Natural killer cell (primary cell): Measurements from ENCODE around the gene FBXL7. TPM values are rescaled to one million over a fixed set of nuclear protein-coding genes. Genes with fewer than 3 reads are reported as not detected.

ENCODE experiments used
- ATAC-seq, 3 donors: fragments of 150-1000 bp in 2 of 3; fragments of 200-7000 bp in 1 of 3; cut with Tn5 transposase; 1 replicate in 1 of 3; 2 replicates in 2 of 3; pipeline ENCODE4 v1.10.0; 2021; ENCODE audit warnings: mild to moderate bottlenecking in 2 of 3, moderate library complexity in 2 of 3
- DNase-seq, 2 donors: peaks; one replicate each; pipeline versions ENCODE4 v3.0.0 to v3.0.0-alpha.2; 2013 to 2021; ENCODE audit warnings: mixed read lengths in 1 of 2
- H3K27ac ChIP-seq: one replicate; pipeline ENCODE4 v1.5.1; 2013; ENCODE audit warnings: mild to moderate bottlenecking, low read length
- H3K27me3 ChIP-seq: one replicate; pipeline ENCODE4 v1.6.1; 2013; ENCODE audit warnings: low read length; ENCODE audit not compliant: control insufficient read depth, insufficient read depth
- H3K36me3 ChIP-seq: one replicate; pipeline ENCODE4 v1.6.1; 2013; ENCODE audit warnings: low read length; ENCODE audit not compliant: control insufficient read depth, insufficient read depth
- H3K4me1 ChIP-seq: one replicate; pipeline ENCODE4 v1.6.1; 2013; ENCODE audit warnings: low read length; ENCODE audit not compliant: control insufficient read depth, insufficient read depth
- H3K4me3 ChIP-seq: one replicate; pipeline ENCODE4 v1.5.1; 2013; ENCODE audit warnings: low read length
- H3K9me3 ChIP-seq: one replicate; pipeline ENCODE4 v1.6.1; 2013; ENCODE audit warnings: low read length; ENCODE audit not compliant: control insufficient read depth, insufficient read depth
- H3K27ac Mint-ChIP-seq, 2 donors: one replicate each; pipeline ENCODE4 v1.8.0; 2022; ENCODE audit warnings: mild to moderate bottlenecking in 2 of 2, mixed read lengths in 2 of 2, moderate library complexity in 1 of 2
- H3K27me3 Mint-ChIP-seq, 2 donors: one replicate each; pipeline ENCODE4 v1.8.0; 2022; ENCODE audit warnings: low read depth in 2 of 2, mixed read lengths in 2 of 2
- H3K36me3 Mint-ChIP-seq: one replicate; pipeline ENCODE4 v1.8.0; 2022; ENCODE audit warnings: mixed read lengths
- H3K4me1 Mint-ChIP-seq, 2 donors: one replicate each; pipeline ENCODE4 v1.8.0; 2022; ENCODE audit warnings: mixed read lengths in 2 of 2
- H3K4me3 Mint-ChIP-seq: one replicate; pipeline ENCODE4 v1.8.0; 2022; ENCODE audit warnings: mild to moderate bottlenecking, moderate library complexity, mixed read lengths
- H3K9me3 Mint-ChIP-seq, 2 donors: one replicate each; pipeline ENCODE4 v1.8.0; 2022; ENCODE audit warnings: mixed read lengths in 2 of 2
- WGBS: methylation state at CpG from one replicate; pipeline ENCODE4 v1.1.7; 2013; ENCODE audit warnings: missing lambda C conversion rate; ENCODE audit not compliant: insufficient coverage; 5-methylcytosine and 5-hydroxymethylcytosine counted together
- intact Hi-C: fragments of 100-400 bp; cut with micrococcal nuclease; formaldehyde crosslinking; loops from one replicate; pipeline ENCODE4 v1.14.2; 2022
- total RNA-seq, 4 donors: library from RNA; stranded (reverse); fragments of 120-200 nt in 1 of 4; gene quantifications; one replicate each; pipeline versions ENCODE4 v1.2.3 to v1.2.4, GENCODE V29; 2013 to 2022
- TF ChIP-seq, protein P1 (sequence below): fragments of 200-600 bp; IDR thresholded peaks from one replicate; pipeline ENCODE4 v1.8.0; 2022; ENCODE audit warnings: antibody characterized with exemption

The FBXL7 gene
- total RNA-seq, 3 donors from 2014 or later (not counting 1 experiment from before 2014, with no cell fraction given): not detected

DNA sequence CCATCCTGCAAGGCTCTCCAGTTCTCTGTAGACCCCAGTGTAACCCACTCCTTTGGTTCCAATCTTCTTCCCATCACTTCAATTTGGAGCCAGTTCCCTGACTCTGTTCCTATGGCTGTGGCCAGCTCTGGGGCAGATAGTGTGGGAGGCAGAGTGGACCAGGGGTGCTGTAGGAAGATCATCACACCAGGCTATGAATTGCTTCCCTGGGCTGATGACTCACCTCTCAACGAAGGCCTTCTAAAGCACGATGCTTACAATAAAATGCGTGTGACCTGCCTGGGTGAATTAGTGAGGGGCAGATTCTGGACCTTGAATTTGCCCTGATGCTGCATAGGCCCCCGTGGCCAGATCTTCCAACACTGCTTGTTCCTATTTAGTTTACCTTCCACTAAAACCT, 289.7 kb downstream of the FBXL7 start:
- no peaks in the 10 kb centered on the region for H3K36me3 Mint-ChIP-seq
- no peaks in the 10 kb centered on the region for H3K36me3 ChIP-seq
- intact Hi-C loops: no loop called here
- H3K27ac ChIP-seq: no peak overlapping the region
- TF ChIP-seq, protein P1, sequence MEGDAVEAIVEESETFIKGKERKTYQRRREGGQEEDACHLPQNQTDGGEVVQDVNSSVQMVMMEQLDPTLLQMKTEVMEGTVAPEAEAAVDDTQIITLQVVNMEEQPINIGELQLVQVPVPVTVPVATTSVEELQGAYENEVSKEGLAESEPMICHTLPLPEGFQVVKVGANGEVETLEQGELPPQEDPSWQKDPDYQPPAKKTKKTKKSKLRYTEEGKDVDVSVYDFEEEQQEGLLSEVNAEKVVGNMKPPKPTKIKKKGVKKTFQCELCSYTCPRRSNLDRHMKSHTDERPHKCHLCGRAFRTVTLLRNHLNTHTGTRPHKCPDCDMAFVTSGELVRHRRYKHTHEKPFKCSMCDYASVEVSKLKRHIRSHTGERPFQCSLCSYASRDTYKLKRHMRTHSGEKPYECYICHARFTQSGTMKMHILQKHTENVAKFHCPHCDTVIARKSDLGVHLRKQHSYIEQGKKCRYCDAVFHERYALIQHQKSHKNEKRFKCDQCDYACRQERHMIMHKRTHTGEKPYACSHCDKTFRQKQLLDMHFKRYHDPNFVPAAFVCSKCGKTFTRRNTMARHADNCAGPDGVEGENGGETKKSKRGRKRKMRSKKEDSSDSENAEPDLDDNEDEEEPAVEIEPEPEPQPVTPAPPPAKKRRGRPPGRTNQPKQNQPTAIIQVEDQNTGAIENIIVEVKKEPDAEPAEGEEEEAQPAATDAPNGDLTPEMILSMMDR: no peak
- DNase-seq (no peak), ATAC-seq (no peak)
- no peaks in the 10 kb centered on the region for H3K4me1 ChIP-seq
- WGBS: 66% methylated on average over 4 of the region's 4 CpGs
- no peak overlapping the region for H3K27ac Mint-ChIP-seq
- peaks cover 5 to 6% of the 10 kb centered on the region in 2 donors for H3K9me3 Mint-ChIP-seq
- no peak overlapping the region for H3K4me3 ChIP-seq
- H3K4me1 Mint-ChIP-seq: no peaks in the 10 kb centered on the region
- no peaks in the 10 kb centered on the region for H3K27me3 Mint-ChIP-seq
- no peak overlapping the region for H3K4me3 Mint-ChIP-seq
- no peaks in the 10 kb centered on the region for H3K9me3 ChIP-seq
- H3K27me3 ChIP-seq: no peaks in the 10 kb centered on the region

GRCh38 chr5:15790446-15791018, 290.6 kb downstream of the FBXL7 start:
- Histone ChIP-seq H3K4me1 (no peaks in the 10 kb centered on the region), H3K27ac (no peak overlapping the region), H3K36me3 (no peaks in the 10 kb centered on the region), H3K27me3 (no peaks in the 10 kb centered on the region), H3K4me3 (no peak overlapping the region), H3K9me3 (no peaks in the 10 kb centered on the region)
- DNase-seq (no peak), ATAC-seq (no peak)
- 75% methylated on average over 4 of the region's 4 CpGs for WGBS
- intact Hi-C loops: no loop called here
- TF ChIP-seq, protein P1: no peak
- Mint-ChIP-seq H3K4me1 (no peaks in the 10 kb centered on the region), H3K9me3 (peaks cover 5 to 6% of the 10 kb centered on the region in 2 donors), H3K4me3 (no peak overlapping the region), H3K36me3 (no peaks in the 10 kb centered on the region), H3K27ac (no peak overlapping the region), H3K27me3 (no peaks in the 10 kb centered on the region)

GRCh38 chr5:15791274-15791673, 291.3 kb downstream of the FBXL7 start:
- Mint-ChIP-seq H3K27me3 (no peaks in the 10 kb centered on the region), H3K27ac (no peak overlapping the region), H3K9me3 (peaks cover 5 to 6% of the 10 kb centered on the region in 2 donors), H3K4me3 (no peak overlapping the region), H3K4me1 (no peaks in the 10 kb centered on the region), H3K36me3 (no peaks in the 10 kb centered on the region)
- H3K27ac ChIP-seq: no peak overlapping the region
- H3K36me3 ChIP-seq: no peaks in the 10 kb centered on the region
- TF ChIP-seq, protein P1: no peak
- H3K27me3 ChIP-seq: no peaks in the 10 kb centered on the region
- ATAC-seq (no peak), DNase-seq (no peak)
- H3K9me3 ChIP-seq: no peaks in the 10 kb centered on the region
- H3K4me3 ChIP-seq: no peak overlapping the region
- intact Hi-C loops: no loop called here
- 62% methylated on average over 3 of the region's 3 CpGs for WGBS
- no peaks in the 10 kb centered on the region for H3K4me1 ChIP-seq

DNA sequence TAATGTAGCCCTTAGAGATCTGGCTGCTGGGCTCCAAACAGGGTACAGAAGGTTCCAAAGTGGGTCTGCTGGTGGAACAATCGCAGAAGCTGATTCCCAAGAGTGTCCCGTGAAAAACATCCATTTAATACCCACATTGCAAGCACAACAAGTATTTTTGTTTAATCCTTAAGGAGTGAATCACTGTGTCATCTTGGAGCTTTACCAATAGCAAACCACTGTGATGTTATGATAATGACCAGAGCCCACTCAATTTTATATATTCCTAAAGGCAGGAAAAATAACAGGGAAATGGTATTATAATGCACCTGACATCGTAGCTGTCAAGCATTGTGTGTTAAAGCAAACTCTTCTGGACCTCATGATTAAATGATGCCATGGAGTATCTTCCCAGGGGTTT, 291.9 kb downstream of the FBXL7 start:
- intact Hi-C loops: no loop called here
- Mint-ChIP-seq H3K36me3 (no peaks in the 10 kb centered on the region), H3K4me3 (no peak overlapping the region)

More for the DNA sequence above, 291.9 kb downstream of the FBXL7 start:
- TF ChIP-seq, protein P1: no peak
- no peak overlapping the region for H3K4me3 ChIP-seq
- H3K27ac Mint-ChIP-seq: no peak overlapping the region
- peaks cover 5 to 6% of the 10 kb centered on the region in 2 donors for H3K9me3 Mint-ChIP-seq
- no peaks in the 10 kb centered on the region for H3K4me1 ChIP-seq
- H3K36me3 ChIP-seq: no peaks in the 10 kb centered on the region
- H3K9me3 ChIP-seq: no peaks in the 10 kb centered on the region
- no peak overlapping the region for H3K27ac ChIP-seq
- WGBS: 76% methylated on average over 3 of the region's 3 CpGs
- DNase-seq: no peak
- H3K27me3 ChIP-seq: no peaks in the 10 kb centered on the region
- no peaks in the 10 kb centered on the region for H3K4me1 Mint-ChIP-seq
- no peak for ATAC-seq
- H3K27me3 Mint-ChIP-seq: no peaks in the 10 kb centered on the region
